Neural crest cell (in vitro differentiated cells): Measurements from ENCODE around the gene ZP3. TPM values are rescaled to one million over a fixed set of nuclear protein-coding genes. Genes with fewer than 3 reads are reported as not detected.
A peak's percentile ranks its signal among the peaks of the same experiment; 100 is the strongest.
"Not testable (repeated sequence)": the region's sequence is repeated elsewhere in the genome, so short reads cannot be mapped to it uniquely, and the experiment has no call there.

Experiments used
- DNase-seq: peaks from one replicate; pipeline ENCODE4 v3.0.0; 2021; ENCODE audit warnings: low read depth, mixed read lengths, low spot score
- H3K27ac Mint-ChIP-seq: one replicate; pipeline ENCODE4 v1.8.0; 2021; ENCODE audit warnings: mild to moderate bottlenecking, mixed read lengths; ENCODE audit not compliant: unreplicated experiment
- H3K27me3 Mint-ChIP-seq: 2 replicates; pipeline ENCODE4 v1.8.0; 2021; ENCODE audit warnings: low read depth, mild to moderate bottlenecking, mixed read lengths
- H3K36me3 Mint-ChIP-seq: 2 replicates; pipeline ENCODE4 v1.8.0; 2021; ENCODE audit warnings: low read depth, mild to moderate bottlenecking, mixed read lengths
- H3K4me1 Mint-ChIP-seq: 2 replicates; pipeline ENCODE4 v1.8.0; 2021; ENCODE audit warnings: mixed read lengths
- H3K4me3 Mint-ChIP-seq: one replicate; pipeline ENCODE4 v1.8.0; 2021; ENCODE audit warnings: mild to moderate bottlenecking, mixed read lengths
- H3K9me3 Mint-ChIP-seq: 2 replicates; pipeline ENCODE4 v1.8.0; 2021; ENCODE audit warnings: mixed read lengths
- CTCF ChIP-seq: fragments of 200-600 bp; sonication (generic); conservative IDR thresholded peaks from 2 replicates; pipeline ENCODE4 v1.5.0; 2021; ENCODE audit warnings: antibody characterized with exemption, mild to moderate bottlenecking
- total RNA-seq: library from RNA; stranded (reverse); gene quantifications from 2 replicates; pipeline ENCODE4 v1.2.1, GENCODE V29; 2021

ZP3 gene
- total RNA-seq, 1 donor from 2014 or later, result 0.49 TPM

- Mint-ChIP-seq H3K4me3 (no peak overlapping the region), H3K4me1 (peaks cover 9% of the 10 kb centered on the region), H3K36me3 (no peaks in the 10 kb centered on the region), H3K27ac (peak overlapping the region; percentile 69), H3K27me3 (peaks cover 15% of the 10 kb centered on the region), H3K9me3 (no peaks in the 10 kb centered on the region)
- no peak for DNase-seq
- no peak for TF ChIP-seq CTCF
Observed at GRCh38 chr7:76408121-76408560, 16.6 kb upstream of the ZP3 start.

- H3K27ac Mint-ChIP-seq, result no peak within 1 kb of the TSS
- H3K4me1 Mint-ChIP-seq, result peaks cover 9% of the 10 kb centered on the region
- no peaks in the 10 kb centered on the region for H3K9me3 Mint-ChIP-seq
- no peak within 1 kb of the TSS for H3K4me3 Mint-ChIP-seq
- no peak for TF ChIP-seq CTCF
- no peaks in the 10 kb centered on the region for H3K36me3 Mint-ChIP-seq
- DNase-seq, result no peak
- H3K27me3 Mint-ChIP-seq, result peaks cover 15% of the 10 kb centered on the region
Observed at GRCh38 chr7:76409537-76409936, 15.2 kb upstream of the ZP3 start, which contains the start of gene SSC4D. TSS of gene SSC4D (minus strand) at chr7:76409697. CDS start at chr7:76404439, 5,258 bp downstream.

- no peak for TF ChIP-seq CTCF
- H3K27ac Mint-ChIP-seq, result no peak overlapping the region
- no peaks in the 10 kb centered on the region for H3K9me3 Mint-ChIP-seq
- H3K4me1 Mint-ChIP-seq, result peaks cover 9% of the 10 kb centered on the region
- H3K27me3 Mint-ChIP-seq, result peaks cover 15% of the 10 kb centered on the region
- no peaks in the 10 kb centered on the region for H3K36me3 Mint-ChIP-seq
- DNase-seq, result no peak
- no peak overlapping the region for H3K4me3 Mint-ChIP-seq
Observed at GRCh38 chr7:76411626-76412025, 13.1 kb upstream of the ZP3 start.

GRCh38 chr7:76412249-76412648, 12.5 kb upstream of the ZP3 start:
- Mint-ChIP-seq H3K27ac (no peak overlapping the region), H3K36me3 (no peaks in the 10 kb centered on the region), H3K4me3 (no peak overlapping the region), H3K9me3 (no peaks in the 10 kb centered on the region), H3K27me3 (peaks cover 15% of the 10 kb centered on the region), H3K4me1 (peaks cover 9% of the 10 kb centered on the region)
- DNase-seq, result no peak
- no peak for TF ChIP-seq CTCF

GRCh38 chr7:76417654-76418310, 7.0 kb upstream of the ZP3 start:
- not testable (repeated sequence) for H3K27ac Mint-ChIP-seq, DNase-seq, H3K4me1 Mint-ChIP-seq, H3K36me3 Mint-ChIP-seq, H3K4me3 Mint-ChIP-seq, H3K9me3 Mint-ChIP-seq, H3K27me3 Mint-ChIP-seq

- H3K4me3 Mint-ChIP-seq, H3K9me3 Mint-ChIP-seq, H3K36me3 Mint-ChIP-seq, H3K27ac Mint-ChIP-seq, H3K4me1 Mint-ChIP-seq, DNase-seq: not testable (repeated sequence)
- H3K27me3 Mint-ChIP-seq, result peaks cover 16% of the 10 kb centered on the region
Observed at GRCh38 chr7:76421097-76421496, 3.7 kb upstream of the ZP3 start.
